Caco-2 (cell line): Measurements from ENCODE around the gene CLIC5. TPM values are rescaled to one million over a fixed set of nuclear protein-coding genes. Genes with fewer than 3 reads are reported as not detected.
A peak's percentile ranks its signal among the peaks of the same experiment; 100 is the strongest.

Experiments
- BruUV-seq: library from RNA; stranded (reverse); fragments of 400-500 nt; replicated peaks from 2 replicates; lab custom pipeline; 2021; lab: Mats Ljungman, UMichigan
- CTCF ChIA-PET: fragments of 300-600 bp; sonication (Branson Sonifier 250); formaldehyde crosslinking; loops from one replicate; lab custom pipeline; 2022; ENCODE audit warnings: antibody characterized with exemption; lab: Charles Lee
- POLR2A ChIA-PET: fragments of 300-600 bp; sonication (Branson Sonifier 250); formaldehyde crosslinking; loops from one replicate; lab custom pipeline; 2022; ENCODE audit warnings: antibody characterized with exemption; lab: Charles Lee
- DNase-seq, 2 experiments: peaks; one replicate each; pipeline versions ENCODE4 v3.0.0 to v3.0.0-alpha.2; 2020 to 2022
- H3K27me3 ChIP-seq: replicated peaks from 2 replicates; pipeline ENCODE4 v1.6.0; 2011; ENCODE audit warnings: low read length; ENCODE audit not compliant: control insufficient read depth, insufficient read depth
- H3K36me3 ChIP-seq: 2 replicates; pipeline ENCODE4 v1.5.1; 2011; ENCODE audit warnings: low read length; ENCODE audit not compliant: control insufficient read depth, insufficient read depth
- H3K4me1 ChIP-seq: fragments of 250-450 bp; sonication (Bioruptor Pico); 2 replicates; pipeline ENCODE4 v1.5.1; 2020; ENCODE audit warnings: mild to moderate bottlenecking
- H3K4me3 ChIP-seq: 2 replicates; pipeline ENCODE4 v1.5.1; 2011; ENCODE audit warnings: low read depth, mild to moderate bottlenecking, control low read depth, low read length
- H3K9me3 ChIP-seq: fragments of 250-450 bp; sonication (Bioruptor Pico); 2 replicates; pipeline ENCODE4 v1.5.1; 2020; ENCODE audit warnings: mild to moderate bottlenecking, moderate library complexity
- H3K27ac Mint-ChIP-seq: one replicate; pipeline ENCODE4 v1.8.0; 2022; ENCODE audit warnings: mixed read lengths; ENCODE audit not compliant: unreplicated experiment
- H3K27me3 Mint-ChIP-seq: one replicate; pipeline ENCODE4 v1.8.0; 2022; ENCODE audit warnings: mixed read lengths; ENCODE audit not compliant: insufficient read depth, unreplicated experiment
- H3K36me3 Mint-ChIP-seq: one replicate; pipeline ENCODE4 v1.8.0; 2022; ENCODE audit warnings: mild to moderate bottlenecking, mixed read lengths; ENCODE audit not compliant: insufficient read depth, unreplicated experiment
- H3K4me1 Mint-ChIP-seq: one replicate; pipeline ENCODE4 v1.8.0; 2022; ENCODE audit warnings: low read depth, mixed read lengths; ENCODE audit not compliant: unreplicated experiment
- H3K4me3 Mint-ChIP-seq: one replicate; pipeline ENCODE4 v1.8.0; 2022; ENCODE audit warnings: mild to moderate bottlenecking, moderate library complexity, mixed read lengths; ENCODE audit not compliant: unreplicated experiment
- H3K9me3 Mint-ChIP-seq: one replicate; pipeline ENCODE4 v1.8.0; 2022; ENCODE audit warnings: mixed read lengths; ENCODE audit not compliant: unreplicated experiment
- intact Hi-C: fragments of 100-400 bp; cut with micrococcal nuclease; formaldehyde crosslinking; loops from one replicate; pipeline ENCODE4 v1.10.0; 2022; ENCODE audit not compliant: unreplicated experiment
- total RNA-seq: library from RNA; stranded (reverse); gene quantifications from 2 replicates; pipeline ENCODE4 v1.2.3, GENCODE V29; 2022
- TF ChIP-seq, protein P1 (sequence below), 2 experiments: fragments of 200-600 bp in 1 of 2; IDR thresholded peaks; 1 replicate in 1 of 2; 2 replicates in 1 of 2; pipeline versions ENCODE4 v1.5.1 to v1.8.0; 2011 to 2022; ENCODE audit warnings: antibody characterized with exemption in 1 of 2, control low read depth in 1 of 2, inconsistent platforms in 1 of 2, low read depth in 1 of 2, low read length in 1 of 2, mild to moderate bottlenecking in 1 of 2, moderate library complexity in 1 of 2; ENCODE audit not compliant: insufficient read depth in 1 of 2, severe bottlenecking in 1 of 2, unreplicated experiment in 1 of 2

Gene CLIC5
- total RNA-seq, 1 experiment from 2014 or later = 15.1 TPM

DNA sequence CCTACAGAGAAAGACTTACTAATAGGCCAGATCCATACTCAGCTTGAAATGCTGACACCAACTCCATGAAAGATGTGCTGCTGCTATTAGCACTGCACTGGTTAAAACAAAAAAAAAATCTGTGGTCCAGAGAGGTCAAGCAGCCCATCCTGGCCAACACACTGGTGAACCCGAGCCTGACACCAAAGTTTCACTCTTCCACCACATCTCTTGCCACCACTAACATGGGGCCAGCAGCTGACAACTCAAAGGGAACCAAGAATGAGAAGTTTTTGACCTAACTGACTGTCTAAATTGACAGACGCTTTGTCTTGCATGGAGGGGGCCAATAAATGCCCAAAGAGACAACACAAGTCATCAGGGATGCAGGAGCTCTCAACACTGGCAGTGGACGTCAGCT is 5.4 kb downstream of the CLIC5 start:
- H3K4me3 ChIP-seq = no peak overlapping the region
- Mint-ChIP-seq H3K27ac (peak overlapping the region; percentile 67), H3K27me3 (no peaks in the 10 kb centered on the region), H3K36me3 (peaks cover 5% of the 10 kb centered on the region), H3K9me3 (no peaks in the 10 kb centered on the region), H3K4me3 (no peak overlapping the region), H3K4me1 (peaks cover 6% of the 10 kb centered on the region)
- TF ChIP-seq, protein P1, sequence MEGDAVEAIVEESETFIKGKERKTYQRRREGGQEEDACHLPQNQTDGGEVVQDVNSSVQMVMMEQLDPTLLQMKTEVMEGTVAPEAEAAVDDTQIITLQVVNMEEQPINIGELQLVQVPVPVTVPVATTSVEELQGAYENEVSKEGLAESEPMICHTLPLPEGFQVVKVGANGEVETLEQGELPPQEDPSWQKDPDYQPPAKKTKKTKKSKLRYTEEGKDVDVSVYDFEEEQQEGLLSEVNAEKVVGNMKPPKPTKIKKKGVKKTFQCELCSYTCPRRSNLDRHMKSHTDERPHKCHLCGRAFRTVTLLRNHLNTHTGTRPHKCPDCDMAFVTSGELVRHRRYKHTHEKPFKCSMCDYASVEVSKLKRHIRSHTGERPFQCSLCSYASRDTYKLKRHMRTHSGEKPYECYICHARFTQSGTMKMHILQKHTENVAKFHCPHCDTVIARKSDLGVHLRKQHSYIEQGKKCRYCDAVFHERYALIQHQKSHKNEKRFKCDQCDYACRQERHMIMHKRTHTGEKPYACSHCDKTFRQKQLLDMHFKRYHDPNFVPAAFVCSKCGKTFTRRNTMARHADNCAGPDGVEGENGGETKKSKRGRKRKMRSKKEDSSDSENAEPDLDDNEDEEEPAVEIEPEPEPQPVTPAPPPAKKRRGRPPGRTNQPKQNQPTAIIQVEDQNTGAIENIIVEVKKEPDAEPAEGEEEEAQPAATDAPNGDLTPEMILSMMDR (IDR thresholded peaks at IDR 0.05; ENCODE audit: insufficient read depth in 1 of 2, low read depth in 1 of 2, low read length in 1 of 2, severe bottlenecking in 1 of 2, unreplicated experiment in 1 of 2) = no peak
- BruUV-seq = no TSS peak
- no peaks in the 10 kb centered on the region for H3K27me3 ChIP-seq
- ChIA-PET POLR2A (no interaction called here), CTCF (no interaction called here)
- no peak for DNase-seq
- H3K36me3 ChIP-seq = no peaks in the 10 kb centered on the region
- H3K9me3 ChIP-seq = no peaks in the 10 kb centered on the region
- intact Hi-C loops = no loop called here
- H3K4me1 ChIP-seq = peaks cover 32% of the 10 kb centered on the region

DNA sequence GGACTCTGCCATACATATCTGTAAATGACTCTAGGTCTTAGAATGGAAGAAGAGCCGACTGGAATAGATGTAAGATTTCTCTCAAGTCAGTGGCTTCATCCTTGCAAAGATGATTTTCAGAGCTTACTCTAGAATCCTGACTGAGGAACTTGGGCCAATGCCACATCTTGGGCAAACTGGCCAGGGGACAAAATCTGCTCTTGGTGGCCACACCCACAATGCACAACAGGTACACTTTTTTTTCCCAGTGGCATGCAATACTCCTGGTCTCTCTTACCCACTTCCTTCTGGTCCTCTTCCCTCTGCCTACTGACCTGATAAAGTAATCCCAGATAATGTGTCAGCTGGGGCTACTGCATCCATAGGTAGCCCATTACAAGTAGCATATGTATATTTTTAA is 13.4 kb downstream of the CLIC5 start:
- H3K36me3 Mint-ChIP-seq = peaks cover 5% of the 10 kb centered on the region
- BruUV-seq = no TSS peak
- TF ChIP-seq, protein P1 (IDR thresholded peaks at IDR 0.05; ENCODE audit: insufficient read depth in 1 of 2, low read depth in 1 of 2, low read length in 1 of 2, severe bottlenecking in 1 of 2, unreplicated experiment in 1 of 2) = no peak
- Histone ChIP-seq H3K4me1 (peaks cover 41% of the 10 kb centered on the region), H3K9me3 (0 out of 2 replicates have a peak, but pooled peaks cover 6% of the 10 kb centered on the region), H3K27me3 (no peaks in the 10 kb centered on the region), H3K36me3 (no peaks in the 10 kb centered on the region), H3K4me3 (no peak overlapping the region)
- H3K4me1 Mint-ChIP-seq = peaks cover 7% of the 10 kb centered on the region
- H3K27me3 Mint-ChIP-seq = no peaks in the 10 kb centered on the region
- intact Hi-C loops = no loop called here
- H3K9me3 Mint-ChIP-seq = no peaks in the 10 kb centered on the region
- DNase-seq = no peak
- no peak overlapping the region for H3K4me3 Mint-ChIP-seq
- ChIA-PET POLR2A (no interaction called here), CTCF (no interaction called here)
- no peak overlapping the region for H3K27ac Mint-ChIP-seq

DNA sequence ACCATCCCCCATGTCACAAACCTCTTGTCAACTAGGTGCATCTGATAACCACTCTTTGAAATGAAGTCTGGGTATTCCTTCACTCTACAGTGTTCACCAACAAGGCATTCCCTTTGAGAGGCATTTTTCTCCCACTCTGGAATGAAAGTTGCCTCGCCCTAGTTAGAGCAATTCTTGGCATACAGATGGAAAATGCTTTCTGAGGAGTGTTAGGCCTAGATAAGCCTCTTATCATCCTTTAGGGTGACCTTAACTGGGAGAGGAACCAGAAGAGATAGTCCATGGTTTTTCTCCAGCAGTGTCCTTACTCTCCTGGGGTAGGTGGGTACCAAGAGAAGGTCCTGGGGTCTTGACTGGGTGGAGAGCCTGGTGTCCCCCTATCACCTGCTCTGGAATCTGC is 14.8 kb downstream of the CLIC5 start:
- H3K27ac Mint-ChIP-seq = peak overlapping the region; percentile 63
- Histone ChIP-seq H3K36me3 (no peaks in the 10 kb centered on the region), H3K9me3 (0 out of 2 replicates have a peak, but pooled peaks cover 6% of the 10 kb centered on the region), H3K27me3 (no peaks in the 10 kb centered on the region), H3K4me1 (peaks cover 41% of the 10 kb centered on the region), H3K4me3 (no peak overlapping the region)
- ChIA-PET CTCF (no interaction called here), POLR2A (no interaction called here)
- no peaks in the 10 kb centered on the region for H3K36me3 Mint-ChIP-seq
- peak in 1 of 2 experiments; percentile 33 for DNase-seq
- H3K9me3 Mint-ChIP-seq = no peaks in the 10 kb centered on the region
- H3K4me1 Mint-ChIP-seq = peaks cover 7% of the 10 kb centered on the region
- no peak overlapping the region for H3K4me3 Mint-ChIP-seq
- no peaks in the 10 kb centered on the region for H3K27me3 Mint-ChIP-seq
- intact Hi-C loops = no loop called here
- TF ChIP-seq, protein P1 (IDR thresholded peaks at IDR 0.05; ENCODE audit: insufficient read depth in 1 of 2, low read depth in 1 of 2, low read length in 1 of 2, severe bottlenecking in 1 of 2, unreplicated experiment in 1 of 2) = no peak
- BruUV-seq = no TSS peak
